Measurements from ENCODE around the gene SLC25A29. TPM values are rescaled to one million over a fixed set of nuclear protein-coding genes. Genes with fewer than 3 reads are reported as not detected.
A peak's percentile ranks its signal among the peaks of the same experiment; 100 is the strongest.

Gene SLC25A29
- total and polyA plus RNA-seq, 2 of the 8 experiments (the other 6 are each of a cell fraction or from before 2014, with no cell fraction given): 135 to 177 TPM

DNA sequence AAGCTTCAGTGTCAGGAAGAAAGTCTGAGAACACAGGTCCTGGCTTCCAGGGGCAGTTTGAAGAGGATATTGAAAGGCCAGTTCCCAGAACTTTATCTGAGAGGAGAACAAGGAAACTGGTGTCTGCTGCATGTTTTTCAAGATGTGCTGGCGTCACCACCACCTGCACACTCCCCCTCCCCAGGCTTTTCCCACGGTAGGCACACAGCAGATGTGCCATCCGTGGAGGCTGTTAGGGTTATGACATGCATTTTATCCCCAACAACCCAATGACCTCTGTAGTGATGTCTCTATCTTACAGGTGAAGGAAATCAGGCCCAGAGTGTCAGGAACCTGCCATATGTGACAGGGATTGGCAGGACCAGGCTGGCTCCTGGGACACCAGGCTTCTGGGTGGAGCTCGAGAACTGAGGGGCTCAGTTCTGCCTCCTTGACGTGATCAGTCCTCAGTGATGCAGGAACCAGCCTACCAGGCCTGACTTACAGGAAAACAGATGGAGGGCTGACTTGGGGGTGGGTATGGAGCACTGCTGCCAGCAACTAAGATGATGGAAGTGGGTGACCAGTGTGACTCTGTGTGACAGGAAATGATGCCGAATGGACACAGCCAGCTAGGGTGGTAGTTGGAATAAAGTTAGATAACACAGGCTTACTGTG, 33.6 kb upstream of the SLC25A29 start:
- no peaks in the 10 kb centered on the region for H3K9me3 ChIP-seq (ENCODE audit: insufficient read depth in 2 of 2, low read depth in 1 of 2, low read length in 1 of 2)
- no peak overlapping the region for H3K27ac ChIP-seq (ENCODE audit: low read depth, low read length)
- peaks cover 0 to 2% of the 10 kb centered on the region in 2 experiments for H4K20me1 ChIP-seq (replicated peaks in 1 of 2; ENCODE audit: control insufficient read depth in 1 of 2, insufficient read depth in 2 of 2, low read length in 2 of 2)
- TF ChIP-seq NRF1 (IDR thresholded peaks at IDR 0.05; ENCODE audit: low read depth, low read length) (no peak), POLR2AphosphoS5 (IDR thresholded peaks at IDR 0.05; ENCODE audit: low read depth, low read length) (peak; percentile 15; the same call in 1 of the 2 replicates), HDAC2 (IDR thresholded peaks at IDR 0.05; ENCODE audit: borderline replicate concordance in 1 of 2, low read depth in 2 of 2, low read length in 2 of 2) (no peak), TEAD4 (IDR thresholded peaks at IDR 0.05; ENCODE audit: low read depth, low read length) (no peak), EP300 (IDR thresholded peaks at IDR 0.05; ENCODE audit: borderline replicate concordance in 1 of 2, low read depth in 2 of 2, low read length in 2 of 2) (no peak)
- no peak overlapping the region for H2BK20ac ChIP-seq (ENCODE audit: low read length)
- no peak overlapping the region for H3K18ac ChIP-seq (ENCODE audit: extremely low read depth, low read length)
- no peak overlapping the region for H2BK5ac ChIP-seq (ENCODE audit: low read depth, low read length)
- H3K14ac ChIP-seq (ENCODE audit: insufficient read length): no peak overlapping the region
- no peaks in the 10 kb centered on the region for H3K79me1 ChIP-seq (ENCODE audit: low read depth, low read length)
- H3K9ac ChIP-seq (replicated peaks in 1 of 4; ENCODE audit: extremely low read depth in 1 of 4, low read depth in 3 of 4, low read length in 3 of 4): no peak overlapping the region
- ChIA-PET CTCF (ENCODE audit: partially characterized antibody) (interaction anchor here (0.5 to 1.9 kb wide), 4 partner anchors 10 to 216 kb away, joined by 3 to 8 read pairs (median 3); no protein-coding TSS in a partner anchor), POLR2A (ENCODE audit: partially characterized antibody) (interaction anchor here (0.6 to 14.6 kb wide), 7 partner anchors 10 to 37 kb away, joined by 3 to 129 read pairs (median 6); a partner anchor contains a TSS)
- H3K79me2 ChIP-seq (ENCODE audit: control insufficient read depth in 1 of 2, insufficient read depth in 2 of 2, low read length in 2 of 2): no peaks in the 10 kb centered on the region
- no peak overlapping the region for H2BK15ac ChIP-seq (ENCODE audit: low read length)
- H3K4me2 ChIP-seq (ENCODE audit: insufficient read depth in 1 of 2, low read depth in 2 of 2, low read length in 2 of 2): no peak overlapping the region
- H4K5ac ChIP-seq (ENCODE audit: insufficient read length, low read depth, low read length): no peak overlapping the region
- DNase-seq (ENCODE audit: low read depth in 1 of 2, low spot score in 2 of 2) (no peak), FAIRE-seq (no peak)
- no peak overlapping the region for H2AFZ ChIP-seq (ENCODE audit: low read length)
- H2BK120ac ChIP-seq (replicated peaks; ENCODE audit: low read depth, low read length): no peak overlapping the region
- H4K91ac ChIP-seq (replicated peaks; ENCODE audit: insufficient read length, low read length): no peak overlapping the region
- no peak overlapping the region for H3K4ac ChIP-seq (replicated peaks; ENCODE audit: insufficient read length, low read depth, low read length)
- H4K8ac ChIP-seq (ENCODE audit: extremely low read depth, insufficient read depth, low read length): no peak overlapping the region
- H3K56ac ChIP-seq (replicated peaks; ENCODE audit: insufficient read length, low read depth, low read length): no peak overlapping the region
- 91% methylated on average over 6 of the region's 6 CpGs; no CpG with 5 or more reads in 1 of the 2 experiments for WGBS, 2 experiments (ENCODE audit: extremely low coverage in 1 of 2, insufficient coverage in 1 of 2, insufficient read length in 1 of 2, insufficient replicate concordance in 2 of 2, low coverage in 1 of 2, low lambda C conversion rate in 2 of 2, missing lambda C conversion rate in 1 of 2)
- H3K4me3 ChIP-seq (ENCODE audit: extremely low read depth in 1 of 4, insufficient read depth in 2 of 4, low read depth in 3 of 4, low read length in 4 of 4): no peak overlapping the region
- no peaks in the 10 kb centered on the region for H3K23me2 ChIP-seq (ENCODE audit: low read depth, low read length)
- no peak overlapping the region for H2BK12ac ChIP-seq (ENCODE audit: low read depth, low read length)
- H3K4me1 ChIP-seq (replicated peaks in 1 of 4; ENCODE audit: control insufficient read depth in 3 of 4, insufficient read depth in 4 of 4, low read length in 3 of 4): no peaks in the 10 kb centered on the region
- no peak overlapping the region for H2AK5ac ChIP-seq (ENCODE audit: low read depth, low read length)
- no peak overlapping the region for H3K23ac ChIP-seq (ENCODE audit: insufficient read length)
- H3K27me3 ChIP-seq (replicated peaks in 1 of 4; ENCODE audit: control insufficient read depth in 3 of 4, extremely low read depth in 1 of 4, insufficient read depth in 3 of 4, low read length in 3 of 4): no peaks in the 10 kb centered on the region
- H3K36me3 ChIP-seq (ENCODE audit: control insufficient read depth in 2 of 4, insufficient read depth in 4 of 4, low read length in 3 of 4): peaks cover 12 to 65% (median 29%) of the 10 kb centered on the region in 4 experiments; a peak in 6 of 8 replicates

Data from H1 (cell line).